Ovary (tissue), 3 donors: ENCODE results near the gene CCL21.

ENCODE experiments used
- POLR2A ChIP-seq: fragments of 450-650 bp; IDR thresholded peaks from one replicate; pipeline ENCODE4 v1.6.1; 2017; ENCODE audit warnings: antibody characterized with exemption, mild to moderate bottlenecking, moderate library complexity
- TF ChIP-seq, protein P1 (sequence below), 3 donors: fragments of 450-650 bp in 2 of 3; fragments of 200-600 bp in 1 of 3; IDR thresholded peaks; one replicate each; pipeline versions ENCODE4 v1.5.1 to v1.8.0; 2016 to 2022; ENCODE audit warnings: antibody characterized with exemption in 3 of 3, mild to moderate bottlenecking in 1 of 3
- donor health status: DM: no; HTN: no; CAD: no.

- TF ChIP-seq, protein P1, sequence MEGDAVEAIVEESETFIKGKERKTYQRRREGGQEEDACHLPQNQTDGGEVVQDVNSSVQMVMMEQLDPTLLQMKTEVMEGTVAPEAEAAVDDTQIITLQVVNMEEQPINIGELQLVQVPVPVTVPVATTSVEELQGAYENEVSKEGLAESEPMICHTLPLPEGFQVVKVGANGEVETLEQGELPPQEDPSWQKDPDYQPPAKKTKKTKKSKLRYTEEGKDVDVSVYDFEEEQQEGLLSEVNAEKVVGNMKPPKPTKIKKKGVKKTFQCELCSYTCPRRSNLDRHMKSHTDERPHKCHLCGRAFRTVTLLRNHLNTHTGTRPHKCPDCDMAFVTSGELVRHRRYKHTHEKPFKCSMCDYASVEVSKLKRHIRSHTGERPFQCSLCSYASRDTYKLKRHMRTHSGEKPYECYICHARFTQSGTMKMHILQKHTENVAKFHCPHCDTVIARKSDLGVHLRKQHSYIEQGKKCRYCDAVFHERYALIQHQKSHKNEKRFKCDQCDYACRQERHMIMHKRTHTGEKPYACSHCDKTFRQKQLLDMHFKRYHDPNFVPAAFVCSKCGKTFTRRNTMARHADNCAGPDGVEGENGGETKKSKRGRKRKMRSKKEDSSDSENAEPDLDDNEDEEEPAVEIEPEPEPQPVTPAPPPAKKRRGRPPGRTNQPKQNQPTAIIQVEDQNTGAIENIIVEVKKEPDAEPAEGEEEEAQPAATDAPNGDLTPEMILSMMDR (IDR thresholded peaks at IDR 0.05) = no peak
- no peak for TF ChIP-seq POLR2A
These were observed 16.4 kb downstream of the CCL21 start for GRCh38 chr9:34693560-34693959.
